IgD-negative memory B cell (primary cell): Measurements from ENCODE around the gene NCOA7. TPM values are rescaled to one million over a fixed set of nuclear protein-coding genes. Genes with fewer than 3 reads are reported as not detected.
"Not testable (repeated sequence)": the region's sequence is repeated elsewhere in the genome, so short reads cannot be mapped to it uniquely, and the experiment has no call there.

Source experiments
- H3K27ac Mint-ChIP-seq, 3 donors: one replicate each; pipeline ENCODE4 v1.8.0; 2020 to 2022; ENCODE audit warnings: mild to moderate bottlenecking in 3 of 3, mixed read lengths in 3 of 3, moderate library complexity in 1 of 3
- H3K27me3 Mint-ChIP-seq: one replicate; pipeline ENCODE4 v1.8.0; 2021; ENCODE audit warnings: mixed read lengths
- H3K36me3 Mint-ChIP-seq: one replicate; pipeline ENCODE4 v1.8.0; 2020; ENCODE audit warnings: mild to moderate bottlenecking, mixed read lengths
- H3K4me1 Mint-ChIP-seq, 3 donors: one replicate each; pipeline ENCODE4 v1.8.0; 2020 to 2022; ENCODE audit warnings: mixed read lengths in 3 of 3, mild to moderate bottlenecking in 1 of 3
- H3K4me3 Mint-ChIP-seq, 4 donors: one replicate each; pipeline ENCODE4 v1.8.0; 2020 to 2022; ENCODE audit warnings: mild to moderate bottlenecking in 4 of 4, mixed read lengths in 4 of 4, moderate library complexity in 3 of 4
- H3K9me3 Mint-ChIP-seq, 3 donors: one replicate each; pipeline ENCODE4 v1.8.0; 2020 to 2021; ENCODE audit warnings: mixed read lengths in 3 of 3, mild to moderate bottlenecking in 1 of 3
- polyA plus RNA-seq: library from polyadenylated mRNA; unstranded; fragments of 300-500 nt; fragmentation: Illumina TruSeq; gene quantifications from one replicate; pipeline ENCODE4 v1.2.3, GENCODE V29; 2021

Gene NCOA7
- polyA plus RNA-seq, 1 donor from 2014 or later, result 35.6 TPM

DNA sequence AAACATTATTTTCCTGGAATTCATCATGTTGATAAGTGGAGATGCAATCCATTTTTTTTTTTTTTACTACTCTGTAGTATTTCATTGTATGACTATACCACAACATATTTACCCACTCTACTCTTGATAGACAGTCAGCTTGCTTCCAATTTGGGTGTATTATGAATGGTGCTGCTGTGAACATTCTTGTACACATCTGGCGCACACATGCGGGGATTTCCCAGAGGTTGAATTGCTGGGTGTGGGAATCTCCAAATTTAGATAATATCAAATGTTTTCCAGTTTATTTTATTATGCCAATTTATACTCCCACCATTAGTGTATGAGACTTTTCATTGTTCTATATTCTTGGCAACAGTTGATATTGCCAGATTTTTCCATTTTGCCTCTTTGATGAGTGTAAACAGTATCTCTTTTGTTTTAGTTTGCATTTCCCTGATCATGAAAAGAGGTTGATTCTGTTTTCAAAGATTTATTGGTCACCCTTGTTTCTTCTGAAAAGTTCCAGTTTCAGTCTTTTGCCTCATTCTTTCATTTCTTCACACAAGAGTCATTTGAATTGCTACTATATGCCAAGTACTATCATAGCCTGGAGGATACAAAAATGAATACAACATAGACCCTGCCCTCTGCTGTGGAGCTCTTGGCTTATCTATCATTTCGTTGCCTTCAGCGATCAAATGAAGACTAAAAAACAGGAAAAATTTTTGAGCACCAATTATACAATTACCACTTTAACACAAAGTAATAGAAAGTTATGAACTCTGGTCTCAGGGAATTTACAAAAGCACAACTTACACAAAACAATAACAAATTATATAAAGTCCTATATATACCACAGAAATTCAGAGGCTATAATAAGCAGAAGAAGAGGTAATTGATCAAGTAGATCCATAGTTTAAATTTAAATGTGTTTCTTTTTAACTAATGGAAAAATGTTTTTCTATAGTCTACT, 17.1 kb upstream of the NCOA7 start:
- no peak overlapping the region for H3K4me3 Mint-ChIP-seq
- H3K9me3 Mint-ChIP-seq, result peaks cover 0 to 8% (median 0%) of the 10 kb centered on the region in 3 donors
- H3K27me3 Mint-ChIP-seq, result peaks cover 1% of the 10 kb centered on the region
- H3K27ac Mint-ChIP-seq, result peak overlapping the region in 1 of 3 donors; percentile 40
- no peaks in the 10 kb centered on the region for H3K36me3 Mint-ChIP-seq
- H3K4me1 Mint-ChIP-seq, result peaks cover 5 to 8% (median 6%) of the 10 kb centered on the region in 3 donors

DNA sequence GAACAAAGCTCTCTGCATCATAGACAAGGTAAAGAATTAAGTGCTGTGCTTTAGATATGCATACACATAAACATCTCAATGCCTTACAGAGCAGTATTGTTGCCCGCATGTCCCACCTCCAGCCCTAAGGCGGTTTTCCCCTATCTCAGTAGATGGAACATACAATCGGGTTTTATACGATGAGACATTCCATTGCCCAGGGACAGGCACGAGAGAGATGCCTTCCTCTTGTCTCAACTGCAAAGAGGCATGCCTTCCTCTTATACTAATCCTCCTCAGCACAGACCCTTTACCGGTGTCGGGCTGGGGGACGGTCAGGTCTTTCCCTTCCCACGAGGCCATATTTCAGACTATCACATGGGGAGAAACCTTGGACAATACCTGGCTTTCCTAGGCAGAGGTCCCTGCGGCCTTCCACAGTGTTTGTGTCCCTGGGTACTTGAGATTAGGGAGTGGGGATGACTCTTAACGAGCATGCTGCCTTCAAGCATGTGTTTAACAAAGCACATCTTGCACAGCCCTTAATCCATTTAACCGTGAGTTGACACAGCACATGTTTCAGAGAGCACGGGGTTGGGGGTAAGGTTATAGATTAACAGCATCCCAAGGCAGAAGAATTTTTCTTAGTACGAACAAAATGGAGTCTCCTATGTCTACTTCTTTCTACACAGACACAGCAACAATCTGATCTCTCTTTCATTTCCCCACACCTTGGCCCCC, 14.5 kb upstream of the NCOA7 start:
- H3K27me3 Mint-ChIP-seq, H3K36me3 Mint-ChIP-seq, H3K9me3 Mint-ChIP-seq, H3K4me1 Mint-ChIP-seq: not testable (repeated sequence)
- H3K27ac Mint-ChIP-seq, result peak overlapping the region in 1 of 3 donors; percentile 47
- H3K4me3 Mint-ChIP-seq, result peak overlapping the region in 1 of 4 donors; percentile 24

DNA sequence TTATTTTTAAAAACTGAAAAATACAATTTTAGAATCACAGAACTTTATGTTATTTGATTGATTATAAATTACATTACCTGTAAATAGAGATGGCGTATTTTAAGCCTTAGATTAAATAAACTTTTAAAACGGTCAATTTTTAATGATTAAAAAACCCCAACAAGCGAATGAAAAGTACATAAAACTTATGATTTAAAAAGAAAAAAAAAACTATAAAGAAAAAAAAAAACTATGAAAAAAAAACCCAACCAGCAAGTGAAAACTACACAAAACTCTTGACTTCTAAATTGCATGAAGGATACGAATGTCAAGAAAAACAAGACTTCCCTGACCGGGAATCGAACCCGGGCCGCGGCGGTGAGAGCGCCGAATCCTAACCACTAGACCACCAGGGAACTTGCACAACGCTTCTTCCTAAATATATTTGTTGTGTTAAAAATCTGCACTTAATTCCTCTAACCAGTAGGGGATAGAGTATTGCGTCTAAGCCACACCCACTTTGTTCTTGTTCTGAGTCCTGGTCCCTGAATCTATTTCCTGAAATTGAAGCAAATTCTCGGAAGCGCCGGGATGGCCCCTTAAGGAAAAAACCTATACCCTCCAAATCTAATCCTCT, 10.7 kb upstream of the NCOA7 start:
- Mint-ChIP-seq H3K9me3 (peaks cover 0 to 8% (median 0%) of the 10 kb centered on the region in 3 donors), H3K4me1 (peaks cover 8 to 11% (median 8%) of the 10 kb centered on the region in 3 donors), H3K4me3 (no peak overlapping the region), H3K36me3 (peaks cover 4% of the 10 kb centered on the region), H3K27ac (no peak overlapping the region), H3K27me3 (no peaks in the 10 kb centered on the region)

- Mint-ChIP-seq H3K27me3 (no peaks in the 10 kb centered on the region), H3K27ac (no peak overlapping the region), H3K9me3 (peaks cover 0 to 8% (median 0%) of the 10 kb centered on the region in 3 donors), H3K36me3 (peaks cover 4% of the 10 kb centered on the region), H3K4me3 (no peak overlapping the region), H3K4me1 (peaks cover 8 to 11% (median 8%) of the 10 kb centered on the region in 3 donors)
These were observed 10.0 kb upstream of the NCOA7 start for GRCh38 chr6:125780540-125781313.

DNA sequence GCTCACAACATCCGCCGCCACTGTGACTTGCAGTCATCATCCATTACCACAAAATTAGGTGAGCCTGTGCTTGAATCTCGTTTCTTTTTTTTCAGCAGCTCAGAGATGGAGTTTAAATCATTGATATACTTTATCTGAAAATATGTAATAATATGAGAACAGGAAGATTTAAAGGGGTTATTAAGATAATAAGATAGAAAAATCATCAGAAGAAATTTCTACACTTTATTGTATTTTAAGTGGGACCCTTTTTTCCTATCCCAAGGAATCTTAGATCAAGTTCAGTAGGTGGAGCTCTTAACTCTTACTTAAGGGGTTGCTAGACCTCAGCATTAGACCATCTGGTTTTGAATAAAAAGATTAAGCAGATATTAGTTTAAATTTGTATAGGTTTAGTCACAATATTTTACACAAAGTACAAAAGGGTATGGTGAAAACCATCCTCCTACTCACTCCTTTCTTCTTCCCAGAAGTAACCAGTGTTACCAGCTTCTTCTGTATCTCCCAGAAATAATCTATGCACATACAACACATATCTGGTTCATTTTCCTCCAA, 9.4 kb upstream of the NCOA7 start:
- Mint-ChIP-seq H3K4me1 (peaks cover 8 to 14% (median 8%) of the 10 kb centered on the region in 3 donors), H3K27ac (no peak overlapping the region), H3K4me3 (no peak overlapping the region), H3K36me3 (peaks cover 5% of the 10 kb centered on the region), H3K9me3 (peaks cover 0 to 8% (median 0%) of the 10 kb centered on the region in 3 donors), H3K27me3 (no peaks in the 10 kb centered on the region)

DNA sequence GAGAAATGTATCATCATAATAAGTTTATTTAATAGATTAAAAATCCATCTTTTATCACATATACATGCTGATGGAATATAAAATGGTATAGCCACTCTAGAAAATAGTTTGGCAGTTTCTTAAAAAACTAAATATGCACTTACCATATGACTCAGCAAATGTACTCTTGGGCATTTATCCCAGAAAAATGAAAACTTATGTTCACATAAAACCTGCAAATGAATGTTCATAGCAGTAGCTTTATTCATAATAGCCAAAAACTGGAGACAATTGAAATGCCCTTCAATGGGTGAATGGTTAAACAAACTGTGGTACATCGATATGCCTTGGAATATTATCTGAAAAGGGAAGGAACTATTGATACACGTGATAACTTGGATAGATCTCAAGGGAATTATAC, 6.4 kb upstream of the NCOA7 start:
- H3K27ac Mint-ChIP-seq, result peak overlapping the region in 1 of 3 donors; percentile 7
- peaks cover 13 to 18% (median 16%) of the 10 kb centered on the region in 3 donors for H3K4me1 Mint-ChIP-seq
- H3K27me3 Mint-ChIP-seq, result no peaks in the 10 kb centered on the region
- H3K36me3 Mint-ChIP-seq, result peaks cover 9% of the 10 kb centered on the region
- no peaks in the 10 kb centered on the region for H3K9me3 Mint-ChIP-seq
- H3K4me3 Mint-ChIP-seq, result no peak overlapping the region

- H3K36me3 Mint-ChIP-seq, result peaks cover 5% of the 10 kb centered on the region
- peaks cover 20 to 33% (median 29%) of the 10 kb centered on the region in 3 donors for H3K4me1 Mint-ChIP-seq
- no peaks in the 10 kb centered on the region for H3K9me3 Mint-ChIP-seq
- H3K27ac Mint-ChIP-seq, result peak overlapping the region in 1 of 3 donors; percentile 16
- H3K27me3 Mint-ChIP-seq, result no peaks in the 10 kb centered on the region
- H3K4me3 Mint-ChIP-seq, result peak overlapping the region in 3 of 4 donors; percentile 73 to 95 (median 85)
These were observed 3.0 kb upstream of the NCOA7 start for GRCh38 chr6:125787791-125788190.

- Mint-ChIP-seq H3K36me3 (peaks cover 5% of the 10 kb centered on the region), H3K4me1 (peaks cover 27 to 45% (median 37%) of the 10 kb centered on the region in 3 donors), H3K4me3 (peak overlapping the region; percentile 86 to 95 (median 91)), H3K27ac (peak overlapping the region; percentile 90 to 99 (median 97)), H3K27me3 (no peaks in the 10 kb centered on the region), H3K9me3 (no peaks in the 10 kb centered on the region)
These were observed 1.6 kb upstream of the NCOA7 start for GRCh38 chr6:125789167-125789566.

DNA sequence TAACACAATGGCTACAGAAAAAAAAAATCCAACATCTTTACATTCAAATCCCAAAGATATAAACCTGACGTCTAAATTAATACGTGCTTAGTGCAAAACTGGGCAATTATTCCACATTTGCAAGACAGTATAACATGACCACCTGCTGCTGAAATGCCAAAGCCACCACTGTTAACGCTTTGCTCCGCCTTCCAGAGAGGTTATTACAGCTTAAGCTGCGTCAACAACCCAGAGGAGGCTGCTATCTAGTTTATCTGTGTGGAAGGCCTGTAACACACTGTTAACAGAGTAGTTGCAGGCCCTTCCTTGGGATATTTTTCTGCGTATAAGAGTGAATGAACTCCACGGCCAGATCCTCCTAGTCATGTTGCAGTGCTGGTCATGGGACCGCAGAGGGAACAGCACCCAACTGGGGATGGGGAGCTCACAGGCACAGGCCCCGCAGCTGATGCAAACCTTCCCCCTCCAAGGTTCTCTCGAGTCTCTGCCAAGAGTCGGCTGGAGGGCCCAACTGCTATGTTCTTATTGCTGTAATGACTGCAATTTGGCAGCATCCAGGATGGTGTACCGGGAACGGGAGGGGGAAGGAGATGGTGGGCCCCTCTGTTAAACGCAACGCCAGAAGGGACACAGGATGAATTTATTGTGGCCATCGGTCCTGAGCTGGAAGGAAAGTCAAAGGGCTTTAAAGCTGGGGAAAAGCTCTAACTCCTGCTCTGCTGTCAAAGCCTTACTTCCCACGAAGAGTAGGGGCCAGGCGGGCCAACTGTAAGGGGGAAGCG, 993 bp upstream of the NCOA7 start:
- H3K4me3 Mint-ChIP-seq, result peak overlapping the region; percentile 86 to 95 (median 91)
- H3K27me3 Mint-ChIP-seq, result no peaks in the 10 kb centered on the region
- H3K36me3 Mint-ChIP-seq, result peaks cover 5% of the 10 kb centered on the region
- H3K4me1 Mint-ChIP-seq, result peaks cover 29 to 47% (median 37%) of the 10 kb centered on the region in 3 donors
- peak overlapping the region; percentile 90 to 99 (median 97) for H3K27ac Mint-ChIP-seq
- H3K9me3 Mint-ChIP-seq, result no peaks in the 10 kb centered on the region

DNA sequence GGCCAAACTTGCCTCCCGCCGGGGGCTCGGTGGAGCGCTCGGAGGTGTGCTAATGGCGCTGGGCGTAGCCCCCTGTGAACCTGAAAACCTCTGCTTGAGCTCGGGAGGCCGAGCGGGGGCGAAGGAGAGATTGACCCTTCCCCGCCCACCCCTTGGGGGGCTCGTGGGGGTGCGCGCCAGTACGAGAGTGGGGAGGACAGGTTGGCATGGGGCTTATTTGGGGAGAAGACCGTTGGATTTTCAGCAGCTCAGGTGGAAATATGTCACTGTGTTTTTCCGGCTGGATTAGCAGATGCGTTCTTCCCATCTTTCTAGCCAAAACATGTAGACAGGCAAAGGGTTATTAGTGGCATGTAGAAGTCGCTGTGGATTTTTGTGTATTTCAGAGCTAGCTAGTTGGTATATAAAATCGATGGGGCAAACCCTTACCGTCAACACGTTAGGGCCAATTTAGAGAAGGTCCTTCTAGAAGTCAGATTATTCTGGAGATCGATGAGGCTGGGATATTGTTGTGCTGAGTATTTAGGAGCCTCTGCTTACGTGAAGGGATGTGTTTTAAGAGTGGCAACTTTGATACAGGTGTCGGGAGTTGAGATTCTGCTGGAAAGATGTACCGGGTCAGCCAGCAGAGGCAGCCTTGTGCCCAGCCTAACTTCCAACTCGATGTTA, 525 bp downstream of the NCOA7 start:
- H3K9me3 Mint-ChIP-seq, result no peaks in the 10 kb centered on the region
- peak overlapping the region; percentile 87 to 98 (median 94) for H3K4me3 Mint-ChIP-seq
- peaks cover 32 to 51% (median 37%) of the 10 kb centered on the region in 3 donors for H3K4me1 Mint-ChIP-seq
- peaks cover 4% of the 10 kb centered on the region for H3K36me3 Mint-ChIP-seq
- H3K27me3 Mint-ChIP-seq, result no peaks in the 10 kb centered on the region
- H3K27ac Mint-ChIP-seq, result peak overlapping the region; percentile 64 to 96 (median 86)

GRCh38 chr6:125791820-125792165, 1.0 kb downstream of the NCOA7 start:
- Mint-ChIP-seq H3K27ac (peak overlapping the region; percentile 64 to 96 (median 86)), H3K36me3 (peaks cover 4% of the 10 kb centered on the region), H3K27me3 (no peaks in the 10 kb centered on the region), H3K4me3 (peak overlapping the region; percentile 87 to 98 (median 94)), H3K9me3 (no peaks in the 10 kb centered on the region), H3K4me1 (peaks cover 32 to 51% (median 37%) of the 10 kb centered on the region in 3 donors)

DNA sequence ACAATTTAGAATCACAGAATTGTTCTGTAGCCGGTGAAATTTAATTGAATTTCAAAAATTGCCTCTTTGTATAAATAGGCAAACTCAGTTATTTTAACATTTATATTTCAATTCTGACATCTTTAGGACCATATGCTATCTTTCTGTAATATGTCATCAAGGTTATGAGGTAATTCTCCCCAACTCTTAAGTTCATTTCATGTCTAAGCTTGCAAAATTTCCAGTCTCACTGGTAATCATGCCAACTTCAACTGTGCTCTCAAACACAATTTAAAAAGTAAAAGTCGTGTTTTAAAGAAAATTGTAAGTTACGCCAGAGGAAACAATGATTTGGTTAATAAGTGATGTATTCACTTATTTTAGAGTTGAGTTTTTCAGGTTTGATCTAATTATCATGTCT, 1.4 kb downstream of the NCOA7 start:
- no peaks in the 10 kb centered on the region for H3K9me3 Mint-ChIP-seq
- H3K36me3 Mint-ChIP-seq, result peaks cover 3% of the 10 kb centered on the region
- H3K4me3 Mint-ChIP-seq, result peak overlapping the region; percentile 87 to 98 (median 94)
- H3K4me1 Mint-ChIP-seq, result peaks cover 35 to 54% (median 37%) of the 10 kb centered on the region in 3 donors
- H3K27me3 Mint-ChIP-seq, result no peaks in the 10 kb centered on the region
- peak overlapping the region in 1 of 3 donors; percentile 64 for H3K27ac Mint-ChIP-seq

- no peaks in the 10 kb centered on the region for H3K36me3 Mint-ChIP-seq
- H3K9me3 Mint-ChIP-seq, result no peaks in the 10 kb centered on the region
- peak overlapping the region in 3 of 4 donors; percentile 1 to 95 (median 87) for H3K4me3 Mint-ChIP-seq
- peaks cover 38 to 58% (median 40%) of the 10 kb centered on the region in 3 donors for H3K4me1 Mint-ChIP-seq
- no peaks in the 10 kb centered on the region for H3K27me3 Mint-ChIP-seq
- peak overlapping the region in 1 of 3 donors; percentile 29 for H3K27ac Mint-ChIP-seq
These were observed 1.9 kb downstream of the NCOA7 start for GRCh38 chr6:125792680-125793079.
